HEK293T (cell line): ENCODE measurements around the gene PRDX2.

Experiments used
- BHLHE40 ChIP-seq: fragments of 450-650 bp; IDR thresholded peaks from 2 replicates; pipeline ENCODE4 v1.6.1; 2016; ENCODE audit warnings: mild to moderate bottlenecking, moderate library complexity, borderline replicate concordance
- CTBP1 ChIP-seq: fragments of 450-650 bp; IDR thresholded peaks from 2 replicates; pipeline ENCODE4 v1.6.1; 2016; ENCODE audit warnings: borderline replicate concordance
- ELF4 ChIP-seq: fragments of 450-650 bp; IDR thresholded peaks from 2 replicates; pipeline ENCODE4 v1.6.1; 2017; ENCODE audit warnings: antibody characterized with exemption
- FOXK2 ChIP-seq: fragments of 450-650 bp; IDR thresholded peaks from 2 replicates; pipeline ENCODE4 v1.6.1; 2016; ENCODE audit warnings: mild to moderate bottlenecking
- HDGF ChIP-seq: fragments of 450-650 bp; IDR thresholded peaks from 2 replicates; pipeline ENCODE4 v1.6.1; 2017; ENCODE audit warnings: antibody characterized with exemption, borderline replicate concordance
- L3MBTL2 ChIP-seq: fragments of 450-650 bp; conservative IDR thresholded peaks from 2 replicates; pipeline ENCODE4 v1.6.1; 2016; ENCODE audit warnings: mild to moderate bottlenecking
- NFRKB ChIP-seq: fragments of 450-650 bp; IDR thresholded peaks from 2 replicates; pipeline ENCODE4 v1.6.1; 2016; ENCODE audit warnings: mild to moderate bottlenecking, moderate library complexity
- SP1 ChIP-seq: fragments of 450-650 bp; IDR thresholded peaks from 2 replicates; pipeline ENCODE4 v1.6.1; 2017
- SUZ12 ChIP-seq: fragments of 450-650 bp; IDR thresholded peaks from 2 replicates; pipeline ENCODE4 v1.6.1; 2016; ENCODE audit warnings: mild to moderate bottlenecking
- TARDBP ChIP-seq: fragments of 450-650 bp; IDR thresholded peaks from 2 replicates; pipeline ENCODE4 v1.6.1; 2016
- ZNF384 ChIP-seq: fragments of 450-650 bp; IDR thresholded peaks from 2 replicates; pipeline ENCODE4 v1.6.1; 2016

DNA sequence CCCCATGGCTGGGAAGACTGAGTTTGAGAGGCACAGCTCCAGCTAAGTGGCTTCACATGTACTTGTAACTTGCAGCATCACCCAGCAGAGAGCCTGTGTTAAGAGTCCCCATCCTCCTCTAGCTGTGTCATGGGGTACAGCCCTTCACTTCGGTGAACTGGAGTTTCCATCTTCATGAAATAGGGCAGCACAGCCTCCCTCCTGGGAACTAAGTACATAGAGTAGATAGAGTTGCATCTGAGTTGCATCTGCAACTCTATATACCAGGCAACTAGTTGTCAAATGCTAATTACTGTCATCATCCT, 1.2 kb downstream of the PRDX2 start:
- TF ChIP-seq L3MBTL2 (no peak), ZNF384 (no peak), SUZ12 (no peak), ELF4 (no peak), FOXK2 (no peak), HDGF (no peak), BHLHE40 (no peak), SP1 (no peak), NFRKB (no peak), CTBP1 (no peak), TARDBP (no peak)
